Hematopoietic multipotent progenitor cell treated with erythropoietin and hydrocortisone succinate and interleukin-3 and kit ligand, for 17 days (in vitro differentiated cells): ENCODE results near the gene USP51.
"Not testable (repeated sequence)": the region's sequence is repeated elsewhere in the genome, so short reads cannot be mapped to it uniquely, and the experiment has no call there.

Experiments
- DNase-seq: peaks from one replicate; pipeline ENCODE4 v3.0.0-alpha.2; 2015; ENCODE audit warnings: low spot score

The USP51 gene

DNA sequence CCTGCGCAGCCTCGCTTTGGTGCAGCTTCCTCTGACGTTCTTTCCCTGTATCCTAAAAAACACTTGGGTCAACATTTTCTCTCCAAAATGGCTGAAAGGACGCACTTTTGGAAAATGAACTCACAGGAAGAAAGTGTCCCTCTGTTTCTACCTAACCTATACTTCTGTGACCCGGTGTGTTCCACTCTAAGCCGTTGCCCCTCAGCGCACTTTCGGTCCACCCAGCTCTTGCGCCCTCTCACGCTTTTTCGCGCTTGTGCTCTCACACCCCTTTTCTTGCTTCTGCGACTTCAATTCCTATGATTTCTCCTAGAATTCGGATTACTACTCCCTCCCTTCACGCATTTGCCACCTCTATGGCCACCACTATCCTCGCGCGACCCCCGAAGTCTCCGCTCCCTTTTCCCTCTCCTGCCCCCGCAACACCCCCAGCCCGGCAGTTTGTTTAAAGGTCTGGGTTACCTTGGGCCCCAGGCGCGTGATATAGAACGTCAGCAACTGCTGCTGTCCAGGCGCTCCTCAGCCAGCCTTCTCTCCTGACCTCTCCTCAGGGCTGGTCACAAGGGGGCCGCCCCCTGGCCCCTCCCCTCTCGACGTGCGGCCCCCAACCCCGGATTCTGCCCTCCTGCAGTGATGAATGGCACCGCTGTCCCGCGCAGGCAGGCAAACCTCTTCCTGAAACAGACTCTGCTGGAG, at the start of gene USP51:
TSS of gene USP51 (minus strand) at position 535 of the 696 bp plus-strand sequence. CDS start 909 bp downstream, outside the sequence.
- DNase-seq = no peak

DNA sequence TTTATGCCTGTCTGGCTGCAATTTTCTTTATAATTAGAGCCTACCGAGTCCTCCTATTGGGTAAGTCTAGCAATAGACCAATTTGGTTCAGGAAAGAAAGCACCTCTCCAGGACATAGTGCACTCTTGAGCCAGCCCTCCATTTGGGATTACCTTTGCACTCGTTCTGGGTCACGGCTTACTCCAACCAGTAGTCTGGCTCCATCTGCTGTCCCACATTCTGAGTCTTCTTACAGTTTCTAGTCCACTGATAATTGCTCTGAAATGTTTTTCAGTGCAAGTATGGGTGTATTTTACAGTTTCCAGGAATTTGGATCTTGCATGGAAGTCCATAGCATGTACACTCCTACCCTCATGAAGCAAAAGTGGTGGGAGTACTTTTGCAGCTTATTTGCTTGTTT, 34.8 kb upstream of the USP51 start:
- no peak for DNase-seq

DNA sequence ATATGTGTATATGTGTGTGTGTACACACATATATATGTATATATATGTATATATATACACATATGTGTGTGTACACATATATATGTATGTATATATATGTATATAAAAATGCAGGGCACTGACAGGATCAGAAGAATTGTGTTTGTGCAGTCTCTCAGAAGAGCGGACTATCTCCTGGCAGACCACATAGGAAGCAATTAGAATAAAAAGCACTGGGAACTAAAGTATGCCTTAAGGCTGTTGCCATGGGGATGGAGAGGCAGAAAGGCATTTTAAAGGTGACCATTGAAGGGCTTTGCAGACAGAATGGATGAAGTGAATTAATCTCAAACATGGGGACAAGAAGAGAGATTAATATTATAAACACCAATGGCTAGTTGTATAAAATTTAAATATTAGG, 33.7 kb upstream of the USP51 start:
- no peak for DNase-seq

DNA sequence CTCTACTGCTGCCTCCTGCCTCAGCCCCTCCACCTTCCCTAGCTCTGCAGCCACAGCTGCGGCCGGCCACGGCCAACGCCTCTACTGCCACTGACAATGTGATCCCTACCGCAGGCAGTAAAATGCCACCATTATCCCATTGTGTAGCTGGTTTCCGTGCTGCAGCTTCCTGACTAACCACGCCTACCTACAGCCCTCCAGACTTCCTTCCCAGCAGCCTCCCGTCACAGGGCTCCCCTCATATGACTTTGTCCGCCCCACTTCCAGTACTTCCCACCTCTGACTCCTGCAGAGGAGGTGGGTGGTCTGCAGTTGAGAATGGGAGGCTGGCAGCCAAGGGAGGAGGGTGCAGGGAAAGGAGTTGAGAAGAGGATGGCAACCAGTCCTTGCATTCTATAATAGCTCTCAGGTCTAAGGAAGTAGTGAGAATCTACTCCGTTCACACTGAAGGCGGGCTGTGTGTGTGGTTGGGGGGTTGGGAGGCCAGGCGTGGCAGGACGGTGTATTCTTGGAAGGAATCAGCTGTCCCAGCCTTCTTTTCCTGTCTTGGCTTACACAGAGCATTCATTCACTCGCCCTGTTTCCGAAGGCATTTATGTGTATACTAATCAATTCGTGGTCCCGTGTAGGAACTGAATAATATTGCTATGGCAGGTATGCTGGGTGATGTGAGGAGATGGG, 33.1 kb upstream of the USP51 start:
- DNase-seq = no peak

DNA sequence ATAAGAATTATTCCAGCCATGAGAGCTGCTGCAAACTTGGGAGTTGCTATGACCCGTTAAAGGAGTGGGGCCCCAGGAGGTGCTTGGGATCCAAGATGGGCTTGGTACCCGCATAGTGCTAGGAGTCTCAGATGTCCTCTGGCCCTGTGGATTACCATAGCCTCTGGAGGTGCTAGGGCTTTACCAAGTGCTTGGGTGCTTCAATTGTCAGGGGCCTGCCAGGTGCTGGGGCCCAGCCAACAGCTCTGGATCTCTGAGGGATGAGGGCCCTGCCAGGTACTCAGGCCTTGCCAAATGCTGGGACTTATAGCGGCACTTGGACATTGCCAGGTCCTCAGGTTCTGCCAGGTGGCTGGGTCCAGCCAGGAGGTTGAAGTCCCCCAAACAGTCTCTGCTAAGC, 32.0 kb upstream of the USP51 start:
- no peak for DNase-seq

DNA sequence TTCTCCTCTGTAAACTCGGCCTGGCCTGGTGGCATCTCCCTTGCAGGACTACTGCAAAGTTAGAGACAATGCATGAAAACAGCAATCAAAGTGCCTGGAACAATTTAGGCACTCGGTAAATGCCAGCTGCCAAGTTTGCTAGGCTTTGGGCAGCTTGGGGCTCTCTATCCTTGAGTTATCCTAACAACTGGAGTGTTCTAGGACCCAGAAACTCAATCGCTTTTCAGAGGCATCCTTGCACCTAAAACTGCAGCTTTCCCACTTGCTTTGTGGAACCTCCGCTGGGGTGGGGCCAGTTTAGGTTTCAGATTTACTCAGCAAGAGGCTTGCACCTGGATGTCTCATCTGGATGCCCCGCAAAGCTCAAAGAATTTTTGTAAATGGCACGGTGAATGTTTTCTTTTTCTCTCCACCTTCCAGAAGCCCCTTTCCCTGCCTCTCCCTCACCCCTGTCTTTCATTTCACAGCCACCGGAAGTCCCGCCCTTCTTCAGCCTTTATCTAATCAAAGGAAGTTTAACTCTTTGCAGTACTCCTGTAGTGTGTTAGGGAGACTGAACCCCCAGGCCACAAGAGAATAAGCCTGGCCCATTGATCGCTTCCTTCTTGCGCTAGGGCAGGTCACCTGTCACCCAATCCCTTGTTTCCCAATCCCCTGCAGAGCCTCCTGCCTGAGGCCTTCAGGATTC, 27.3 kb upstream of the USP51 start:
- DNase-seq = not testable (repeated sequence)

DNA sequence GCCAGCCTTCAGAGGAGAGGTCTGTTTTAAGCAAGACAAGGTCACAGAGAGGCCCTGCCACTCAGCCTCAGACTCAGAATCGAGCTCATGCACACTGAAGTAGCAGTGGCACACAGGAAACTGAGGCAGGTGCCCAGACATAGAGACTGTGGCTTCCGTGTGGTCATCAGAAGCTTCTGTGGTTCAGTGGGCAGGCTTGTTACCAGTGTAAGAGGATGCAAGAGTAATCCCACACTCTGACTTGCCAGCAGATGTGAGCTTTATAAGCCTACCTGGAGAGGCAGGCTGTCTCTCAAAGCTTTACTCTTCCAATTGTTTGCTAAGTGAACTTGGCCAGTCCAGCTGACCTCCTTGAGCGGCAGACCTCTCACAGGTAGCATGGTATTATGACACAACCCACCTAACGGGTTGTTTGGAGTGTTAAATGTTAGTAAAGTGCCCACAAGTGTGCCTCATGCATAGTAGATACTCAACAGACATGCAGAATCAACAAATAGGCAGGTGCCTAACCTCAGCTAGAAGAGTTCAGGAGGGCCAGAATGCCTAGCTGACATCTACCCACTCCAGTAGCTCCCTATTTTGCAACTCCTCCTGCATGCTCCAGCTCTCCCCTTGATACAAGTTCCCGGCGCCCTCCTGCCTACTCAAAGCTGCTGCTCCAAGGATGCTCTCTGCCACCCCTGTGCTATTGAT, 23.5 kb upstream of the USP51 start:
- not testable (repeated sequence) for DNase-seq

DNA sequence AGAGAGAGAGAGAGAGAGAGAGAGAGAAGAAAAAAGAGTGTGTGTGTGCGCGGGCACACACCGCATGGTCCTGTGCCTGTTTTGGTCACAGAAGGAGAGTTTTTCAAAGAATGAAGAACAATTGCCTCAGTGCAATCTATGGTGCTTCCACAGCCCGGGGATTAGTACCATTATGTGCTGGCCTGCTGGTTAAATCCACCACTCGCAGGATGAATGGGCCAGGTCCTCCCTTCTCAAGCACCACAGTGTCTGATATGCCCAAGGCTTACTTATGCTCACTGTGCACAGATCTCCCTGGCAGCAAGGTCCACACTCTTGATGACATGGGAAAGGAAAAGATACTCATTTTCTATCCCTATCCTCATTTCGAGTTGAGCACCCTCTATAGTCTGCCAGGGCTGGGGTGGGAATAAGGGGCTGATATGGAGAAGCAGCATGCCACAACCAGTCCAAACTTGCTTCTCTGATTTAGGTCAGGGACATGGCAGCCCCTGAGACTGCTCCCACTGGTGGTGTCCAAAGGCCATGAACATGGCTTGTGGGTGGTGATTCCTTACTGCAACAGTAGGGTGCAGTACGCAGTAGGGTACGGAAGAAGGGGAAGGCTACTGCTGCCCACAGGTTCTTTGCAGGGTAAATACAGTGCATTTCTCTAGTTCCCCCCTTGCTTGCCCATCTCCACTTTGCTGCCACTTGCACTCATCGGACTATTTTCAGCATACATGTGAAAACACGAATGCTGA, 18.9 kb upstream of the USP51 start:
- not testable (repeated sequence) for DNase-seq

DNA sequence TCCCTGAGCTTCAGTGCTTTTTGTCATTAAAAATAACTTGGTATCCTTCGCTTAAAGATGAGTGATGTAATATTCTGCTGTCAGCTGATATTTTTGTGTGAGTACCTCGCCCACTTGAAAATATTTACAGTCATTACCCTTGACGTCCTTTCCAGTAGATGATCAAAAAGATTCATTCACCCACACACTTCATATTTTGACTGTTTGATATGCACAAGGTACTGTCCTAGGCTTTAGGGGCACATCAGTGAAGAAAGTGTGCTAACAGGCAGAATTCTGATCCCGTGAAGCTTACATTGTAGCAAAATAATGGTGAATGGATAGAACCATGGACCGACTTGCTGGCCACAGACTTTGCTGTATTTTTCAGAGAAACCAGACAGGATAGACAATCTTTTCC, 18.1 kb upstream of the USP51 start:
- DNase-seq = not testable (repeated sequence)

DNA sequence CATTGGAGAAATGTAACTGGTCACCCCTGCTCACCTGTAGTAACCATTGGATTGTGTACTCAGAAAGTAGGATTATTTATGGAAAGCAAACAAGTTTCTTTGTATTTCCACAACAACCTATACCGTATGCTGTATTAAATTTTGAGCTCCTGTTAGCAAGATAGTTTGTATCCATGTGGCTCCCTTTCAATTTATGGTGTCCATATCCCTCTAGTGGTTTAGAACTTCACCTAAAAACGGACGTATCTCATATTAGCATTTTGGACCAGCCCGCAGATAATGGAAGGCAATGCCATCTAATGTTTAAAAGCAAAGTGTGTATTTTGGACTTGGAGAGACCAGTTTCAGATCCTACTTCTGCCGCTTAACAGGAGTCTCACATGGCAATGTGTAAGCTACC, 17.4 kb upstream of the USP51 start:
- not testable (repeated sequence) for DNase-seq

DNA sequence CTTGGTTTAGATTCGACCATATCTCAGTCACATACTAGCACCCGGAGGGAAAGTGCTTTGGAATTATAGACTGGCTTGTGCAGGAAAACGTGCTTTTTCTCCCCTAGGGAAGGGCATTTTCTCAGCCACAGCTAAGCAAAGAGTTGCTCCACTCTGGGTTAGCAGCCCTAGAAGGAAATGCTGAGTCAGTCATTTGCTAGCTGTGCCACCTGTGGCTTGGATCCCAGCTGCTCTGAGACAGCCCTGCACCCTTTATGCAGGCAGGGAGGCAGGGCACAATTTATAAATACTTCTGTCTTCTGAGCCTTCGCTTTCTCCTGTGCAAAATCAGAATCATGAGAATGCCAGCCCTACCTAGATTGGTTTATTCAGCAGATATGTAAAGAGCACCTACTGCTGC, 1.3 kb upstream of the USP51 start:
- DNase-seq = no peak

DNA sequence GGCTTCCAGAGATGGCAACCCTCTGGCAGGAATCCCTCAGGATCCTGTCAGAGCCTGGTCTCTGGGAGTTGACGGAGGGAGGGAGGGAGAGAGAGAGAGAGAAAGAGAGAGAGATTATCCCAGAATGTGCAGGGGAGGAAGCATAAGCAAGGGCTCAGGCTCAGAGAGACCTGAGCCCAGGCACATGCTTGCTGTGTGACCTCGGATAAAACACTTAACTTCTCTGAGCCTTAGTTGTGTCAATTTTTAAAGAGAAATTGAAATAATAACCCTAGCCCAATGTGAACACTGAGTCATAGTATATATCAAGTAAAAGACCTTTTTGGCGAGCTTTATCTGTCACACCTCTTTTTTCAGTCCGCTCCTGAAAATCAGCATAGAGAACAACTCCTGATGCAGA, 473 bp upstream of the USP51 start:
- DNase-seq = no peak

DNA sequence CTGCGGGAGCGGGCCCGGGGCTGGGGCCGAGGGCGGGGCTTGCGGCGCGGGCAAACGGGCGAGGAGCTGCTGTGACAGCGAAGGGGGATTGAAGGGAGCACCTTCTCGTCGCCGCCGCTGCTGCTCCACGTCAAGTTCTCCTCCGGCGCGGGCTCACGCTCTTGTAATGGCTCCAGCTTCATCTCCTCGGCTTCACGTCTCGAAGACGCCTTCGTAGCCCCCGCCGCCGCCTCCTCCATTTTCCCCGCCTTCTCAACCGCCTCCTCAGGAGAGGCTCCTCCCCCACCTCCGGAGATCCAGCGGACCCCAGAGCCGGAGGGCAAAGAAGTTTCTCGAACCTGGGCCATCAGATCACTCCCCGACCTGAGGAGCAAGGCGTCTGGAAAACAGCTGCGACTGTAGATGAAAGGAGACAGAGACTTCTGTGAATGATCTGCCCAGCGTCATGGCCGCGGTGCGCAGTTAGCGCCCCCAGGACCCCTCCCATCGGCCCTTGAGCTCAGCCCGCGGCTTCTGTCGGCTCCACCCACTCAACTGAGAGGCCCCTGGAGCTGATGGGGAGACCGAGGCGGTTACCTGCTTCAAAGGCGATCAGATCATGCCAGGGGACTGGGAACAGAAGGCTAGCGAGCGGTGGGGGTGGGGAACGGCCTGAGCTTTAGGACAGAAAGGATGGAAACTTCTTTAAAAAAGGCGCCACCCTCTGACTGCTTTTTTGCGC, 895 bp downstream of the USP51 start:
- DNase-seq = peak; percentile 10

DNA sequence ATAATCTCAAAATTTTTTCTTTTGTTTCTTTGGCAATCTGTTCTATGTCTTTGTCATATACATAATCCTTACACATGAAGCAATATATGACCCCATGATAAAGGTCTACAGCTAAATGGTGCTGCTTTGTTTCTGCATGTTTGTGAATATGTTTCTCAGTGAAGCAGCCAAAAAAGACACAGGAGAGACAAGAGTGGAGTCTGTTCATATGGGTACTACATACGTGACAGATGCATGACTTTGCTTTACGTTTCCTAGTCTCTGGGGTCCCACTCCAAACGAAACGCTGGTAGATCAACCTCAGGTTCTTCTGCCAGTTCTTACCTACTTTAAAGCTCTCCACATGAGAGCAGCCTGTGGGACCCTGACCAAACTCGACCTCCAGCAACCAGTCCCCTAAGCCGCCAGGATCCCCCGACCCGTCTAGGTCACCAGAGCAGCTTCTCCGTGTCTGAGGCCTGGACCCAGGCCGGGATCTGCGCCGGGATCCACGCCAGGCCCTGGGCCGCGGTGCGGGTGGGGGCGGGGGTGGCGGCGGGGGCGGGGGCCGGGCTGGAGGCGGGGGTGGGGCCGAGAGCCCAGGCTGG, 1.5 kb downstream of the USP51 start:
- no peak for DNase-seq

DNA sequence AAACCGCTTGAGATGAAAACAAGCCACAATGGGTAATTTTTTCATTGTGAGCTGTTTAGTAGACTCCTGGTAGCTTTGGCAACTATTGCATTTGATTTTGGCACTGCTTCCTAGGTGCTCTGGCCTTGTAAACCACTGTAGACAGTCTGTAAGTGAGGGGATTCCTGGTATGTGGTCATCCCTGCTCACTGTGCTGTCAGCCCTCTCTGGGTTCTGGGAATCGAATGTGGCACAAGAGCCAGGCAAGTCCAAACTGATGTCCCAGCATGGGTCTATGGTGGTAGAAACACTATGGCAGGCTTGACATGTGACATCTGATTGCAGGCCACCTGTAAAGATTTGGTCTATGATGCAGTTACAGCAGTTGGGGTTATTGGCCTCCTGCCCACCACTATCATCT, 2.5 kb downstream of the USP51 start:
- no peak for DNase-seq

DNA sequence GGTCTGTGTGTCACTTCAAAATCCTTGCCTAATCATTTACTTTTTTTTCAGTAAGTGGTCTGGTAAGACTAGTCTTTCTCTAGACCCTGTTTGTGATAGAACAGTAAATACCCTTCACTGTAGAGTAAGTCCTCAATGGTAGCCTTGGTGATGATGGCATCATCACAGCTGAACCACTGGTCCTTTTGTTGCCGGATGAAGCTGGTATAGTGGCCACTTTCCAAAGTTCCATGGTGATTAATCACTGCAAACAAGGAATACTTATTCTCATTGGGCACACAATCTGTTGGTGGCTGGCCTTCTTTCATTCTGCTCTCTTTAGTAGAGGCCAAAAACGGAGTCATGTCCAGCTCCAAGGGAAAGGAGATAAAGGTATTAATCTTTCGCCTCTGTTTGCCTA, 2.9 kb downstream of the USP51 start:
- no peak for DNase-seq

DNA sequence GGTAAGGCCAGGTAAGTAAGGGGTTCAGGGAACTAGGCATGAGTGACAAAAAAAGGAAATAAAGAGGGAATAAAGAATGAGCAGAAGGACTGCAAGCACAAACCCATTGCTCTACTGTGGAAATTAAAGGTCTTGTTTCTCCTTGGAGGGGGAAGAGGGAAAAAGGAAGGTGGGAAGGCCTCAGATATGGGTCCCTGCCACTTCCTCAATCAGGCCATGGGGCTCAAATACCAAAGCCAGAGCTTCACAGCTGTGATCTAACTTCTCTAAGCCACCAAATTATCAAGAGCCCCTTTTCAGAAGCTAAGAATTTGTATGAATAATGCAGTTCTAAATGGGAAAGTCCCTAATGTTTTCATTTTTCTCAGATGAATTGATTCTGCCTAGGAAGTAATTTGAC, 4.7 kb downstream of the USP51 start:
- no peak for DNase-seq

DNA sequence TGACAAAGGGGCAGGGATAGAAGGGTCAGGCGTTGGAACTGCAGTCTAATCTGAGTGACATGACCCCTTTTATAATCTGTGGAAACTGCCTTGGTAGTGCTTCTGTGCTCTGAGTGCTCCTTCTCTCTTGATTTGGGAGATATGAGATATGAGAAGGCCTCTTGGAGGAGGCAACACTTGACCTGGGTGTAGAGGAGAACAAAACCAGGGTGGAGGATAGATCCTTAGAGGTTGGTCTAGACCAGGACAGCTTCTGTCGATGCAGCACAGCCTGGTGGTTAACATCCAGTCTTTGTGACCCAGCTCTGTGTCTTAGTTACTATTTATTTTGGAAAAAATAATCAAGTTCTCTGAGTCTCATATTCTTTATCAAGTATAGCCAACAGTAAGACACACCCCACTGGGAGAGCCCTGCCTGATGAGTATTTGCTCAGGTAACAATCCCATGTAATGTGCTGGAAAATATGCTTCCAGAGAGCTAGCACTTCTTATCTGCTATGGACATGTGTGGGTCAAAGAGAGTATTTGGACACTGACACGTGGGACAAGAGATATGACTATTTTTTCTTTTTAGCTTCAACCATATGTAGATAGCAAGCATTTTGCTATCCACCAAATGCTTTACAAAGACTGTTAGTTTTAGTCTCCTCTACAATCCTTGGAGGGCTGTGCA, 9.1 kb downstream of the USP51 start:
- peak; percentile 7 for DNase-seq

DNA sequence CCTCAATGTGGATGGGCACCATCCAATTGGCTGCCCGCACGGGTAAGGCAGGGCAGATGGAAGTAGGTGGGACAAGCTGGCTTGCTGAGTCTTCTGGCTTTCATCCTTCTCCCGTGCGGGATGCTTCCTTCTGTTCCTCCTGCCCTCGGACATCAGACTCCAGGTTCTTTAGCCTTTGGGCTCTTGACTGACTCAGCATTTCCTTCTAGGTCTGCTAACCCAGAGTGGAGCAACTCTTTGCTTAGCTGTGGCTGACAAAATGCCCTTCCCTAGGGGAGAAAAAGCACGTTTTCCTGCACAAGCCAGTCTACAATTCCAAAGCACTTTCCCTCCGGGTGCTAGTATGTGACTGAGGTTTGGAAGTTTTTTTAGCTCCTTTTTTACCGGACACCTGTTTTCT, 9.7 kb downstream of the USP51 start:
- DNase-seq = not testable (repeated sequence)

DNA sequence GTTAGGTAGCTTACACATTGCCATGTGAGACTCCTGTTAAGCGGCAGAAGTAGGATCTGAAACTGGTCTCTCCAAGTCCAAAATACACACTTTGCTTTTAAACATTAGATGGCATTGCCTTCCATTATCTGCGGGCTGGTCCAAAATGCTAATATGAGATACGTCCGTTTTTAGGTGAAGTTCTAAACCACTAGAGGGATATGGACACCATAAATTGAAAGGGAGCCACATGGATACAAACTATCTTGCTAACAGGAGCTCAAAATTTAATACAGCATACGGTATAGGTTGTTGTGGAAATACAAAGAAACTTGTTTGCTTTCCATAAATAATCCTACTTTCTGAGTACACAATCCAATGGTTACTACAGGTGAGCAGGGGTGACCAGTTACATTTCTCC, 23.9 kb downstream of the USP51 start:
- DNase-seq = not testable (repeated sequence)
